MCF 10A (cell line): Measurements from ENCODE around the gene CARS2. TPM values are rescaled to one million over a fixed set of nuclear protein-coding genes. Genes with fewer than 3 reads are reported as not detected.

ENCODE experiments used
- BruUV-seq: library from RNA; stranded (reverse); fragments of 400-500 nt; replicated peaks from 2 replicates; lab custom pipeline; 2021; lab: Mats Ljungman, UMichigan
- CTCF ChIA-PET: fragments of 300-600 bp; sonication (Branson Sonifier 250); formaldehyde crosslinking; extraction: SDS; loops from one replicate; lab custom pipeline; 2021; ENCODE audit warnings: antibody characterized with exemption, inconsistent platforms; lab: Yijun Ruan, JAX
- POLR2A ChIA-PET: fragments of 300-600, 350-650 bp; sonication (Branson Sonifier 250); formaldehyde crosslinking; extraction: SDS; loops from one replicate; lab custom pipeline; 2020; ENCODE audit warnings: antibody characterized with exemption, inconsistent platforms; lab: Yijun Ruan, JAX
- DNase-seq: peaks from one replicate; pipeline ENCODE4 v3.0.0-alpha.2; 2018; ENCODE audit not compliant: unreplicated experiment
- H3K27ac Mint-ChIP-seq: one replicate; pipeline ENCODE4 v1.8.0; 2022; ENCODE audit warnings: mild to moderate bottlenecking, low read depth, mixed read lengths; ENCODE audit not compliant: unreplicated experiment
- H3K27me3 Mint-ChIP-seq: one replicate; pipeline ENCODE4 v1.8.0; 2022; ENCODE audit warnings: mixed read lengths; ENCODE audit not compliant: insufficient read depth, unreplicated experiment
- H3K36me3 Mint-ChIP-seq: one replicate; pipeline ENCODE4 v1.8.0; 2022; ENCODE audit warnings: mild to moderate bottlenecking, moderate library complexity, mixed read lengths; ENCODE audit not compliant: insufficient read depth, unreplicated experiment
- H3K4me1 Mint-ChIP-seq: one replicate; pipeline ENCODE4 v1.8.0; 2022; ENCODE audit warnings: mixed read lengths; ENCODE audit not compliant: insufficient read depth, unreplicated experiment
- H3K4me3 Mint-ChIP-seq: one replicate; pipeline ENCODE4 v1.8.0; 2022; ENCODE audit warnings: mild to moderate bottlenecking, moderate library complexity, mixed read lengths; ENCODE audit not compliant: unreplicated experiment
- H3K9me3 Mint-ChIP-seq: one replicate; pipeline ENCODE4 v1.8.0; 2022; ENCODE audit warnings: mixed read lengths; ENCODE audit not compliant: unreplicated experiment
- CTCF ChIP-seq: fragments of 200-600 bp; IDR thresholded peaks from one replicate; pipeline ENCODE4 v1.8.0; 2022; ENCODE audit warnings: antibody characterized with exemption, mild to moderate bottlenecking; ENCODE audit not compliant: unreplicated experiment
- intact Hi-C: fragments of 100-400 bp; cut with micrococcal nuclease; formaldehyde crosslinking; loops from 2 replicates; pipeline ENCODE4 v1.14.1; 2022
- total RNA-seq: library from RNA; stranded (reverse); gene quantifications from 2 replicates; pipeline ENCODE4 v1.2.3, GENCODE V29; 2022

The CARS2 gene
- total RNA-seq, 1 experiment from 2014 or later, result 104 TPM

- H3K9me3 Mint-ChIP-seq, result no peaks in the 10 kb centered on the region
- H3K36me3 Mint-ChIP-seq, result peaks cover 67% of the 10 kb centered on the region
- BruUV-seq, result no TSS peak
Measured at GRCh38 chr13:110648848-110649421, 57.0 kb downstream of the CARS2 start.

GRCh38 chr13:110648146-110648819 lies 57.6 kb downstream of the CARS2 start:
- Mint-ChIP-seq H3K4me3 (no peak overlapping the region), H3K27ac (no peak overlapping the region), H3K4me1 (no peaks in the 10 kb centered on the region), H3K9me3 (no peaks in the 10 kb centered on the region), H3K36me3 (peaks cover 67% of the 10 kb centered on the region), H3K27me3 (no peaks in the 10 kb centered on the region)
- no peak for TF ChIP-seq CTCF
- no peak for DNase-seq
- no TSS peak for BruUV-seq
- ChIA-PET POLR2A (interaction anchor here (0.6 to 0.9 kb wide), 4 partner anchors 9 to 35 kb away, joined by 3 read pairs; no protein-coding TSS in a partner anchor), CTCF (no interaction called here)
- intact Hi-C loops, result no loop called here

More at GRCh38 chr13:110648848-110649421, 57.0 kb downstream of the CARS2 start:
- intact Hi-C loops, result no loop called here
- CTCF ChIA-PET, result no interaction called here
- POLR2A ChIA-PET, result interaction anchor here (0.6 to 0.9 kb wide), 3 partner anchors 9 to 34 kb away, joined by 3 read pairs; partner anchors contain the start of gene NAXD
- DNase-seq, result no peak
- Mint-ChIP-seq H3K4me3 (no peak overlapping the region), H3K27ac (no peak overlapping the region), H3K27me3 (no peaks in the 10 kb centered on the region), H3K4me1 (no peaks in the 10 kb centered on the region)
- TF ChIP-seq CTCF, result no peak

GRCh38 chr13:110647365-110647737 lies 58.6 kb downstream of the CARS2 start:
- Mint-ChIP-seq H3K36me3 (peaks cover 72% of the 10 kb centered on the region), H3K27me3 (no peaks in the 10 kb centered on the region), H3K27ac (no peak overlapping the region), H3K4me1 (no peaks in the 10 kb centered on the region), H3K4me3 (no peak overlapping the region), H3K9me3 (no peaks in the 10 kb centered on the region)
- no peak for TF ChIP-seq CTCF
- POLR2A ChIA-PET, result interaction anchor here (0.6 to 0.9 kb wide), 3 partner anchors 23 to 36 kb away, joined by 3 read pairs; no protein-coding TSS in a partner anchor
- CTCF ChIA-PET, result no interaction called here
- no TSS peak for BruUV-seq
- no peak for DNase-seq
- intact Hi-C loops, result no loop called here
